Measurements from ENCODE around the gene NUP43. TPM values are rescaled to one million over a fixed set of nuclear protein-coding genes. Genes with fewer than 3 reads are reported as not detected.

NUP43 gene, protein sequence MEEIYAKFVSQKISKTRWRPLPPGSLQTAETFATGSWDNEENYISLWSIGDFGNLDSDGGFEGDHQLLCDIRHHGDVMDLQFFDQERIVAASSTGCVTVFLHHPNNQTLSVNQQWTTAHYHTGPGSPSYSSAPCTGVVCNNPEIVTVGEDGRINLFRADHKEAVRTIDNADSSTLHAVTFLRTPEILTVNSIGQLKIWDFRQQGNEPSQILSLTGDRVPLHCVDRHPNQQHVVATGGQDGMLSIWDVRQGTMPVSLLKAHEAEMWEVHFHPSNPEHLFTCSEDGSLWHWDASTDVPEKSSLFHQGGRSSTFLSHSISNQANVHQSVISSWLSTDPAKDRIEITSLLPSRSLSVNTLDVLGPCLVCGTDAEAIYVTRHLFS
- polyA plus RNA-seq (2013): 20.9 TPM

DNA sequence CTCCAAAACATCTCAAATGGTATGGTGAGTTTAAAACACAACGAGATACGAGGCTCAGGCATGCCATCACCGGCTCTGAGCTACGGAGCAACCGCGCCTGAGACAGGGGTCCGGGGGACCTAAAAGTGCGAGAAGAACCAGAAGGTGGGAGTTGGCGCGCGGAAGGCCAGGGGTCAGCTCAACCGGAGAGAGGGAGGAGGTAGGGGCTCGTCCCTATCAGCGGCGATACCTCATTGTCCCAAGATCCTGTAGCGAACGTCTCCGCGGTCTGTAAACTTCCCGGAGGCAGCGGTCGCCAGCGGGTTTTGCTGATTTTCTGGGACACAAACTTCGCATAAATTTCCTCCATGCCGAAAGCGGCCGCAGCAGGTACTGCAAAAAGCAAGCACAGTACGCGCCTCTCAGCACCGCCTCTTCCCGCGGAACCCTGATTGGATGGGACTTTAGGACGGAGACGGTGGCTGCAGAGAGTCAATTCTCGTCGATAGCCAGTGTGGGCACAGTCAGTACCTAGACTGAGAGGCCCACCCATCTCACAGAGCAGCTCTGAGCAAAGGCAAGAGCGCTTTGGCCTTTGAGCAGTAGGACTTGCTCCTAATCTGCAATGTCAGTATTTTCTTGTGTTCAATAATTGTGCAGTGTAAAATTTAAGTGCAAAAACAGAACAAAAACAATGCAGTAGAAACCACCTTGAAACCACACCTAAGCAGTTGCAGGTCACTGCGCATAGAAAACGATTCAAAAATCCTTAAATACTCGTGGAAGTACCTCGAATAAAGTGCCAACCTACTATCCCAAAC lies at the start of gene NUP43:
NUP43 (minus strand) TSS at position 383 of the 800 bp plus-strand sequence; CDS start at position 349, 34 bp downstream.
- H3K27ac ChIP-seq (ENCODE audit: insufficient read depth in 1 of 2, low read depth in 1 of 2, low read length in 2 of 2, poor library complexity in 1 of 2, severe bottlenecking in 2 of 2): peak within 1 kb of the TSS; percentile 64 to 87
- POLR2A ChIA-PET: interaction anchor here (0.6 to 1.2 kb wide), 3 partner anchors 10 to 28 kb away, joined by 3 to 4 read pairs (median 3); no protein-coding TSS in a partner anchor
- 7% methylated on average over 40 of the region's 41 CpGs for WGBS (ENCODE audit: insufficient coverage)

DNA sequence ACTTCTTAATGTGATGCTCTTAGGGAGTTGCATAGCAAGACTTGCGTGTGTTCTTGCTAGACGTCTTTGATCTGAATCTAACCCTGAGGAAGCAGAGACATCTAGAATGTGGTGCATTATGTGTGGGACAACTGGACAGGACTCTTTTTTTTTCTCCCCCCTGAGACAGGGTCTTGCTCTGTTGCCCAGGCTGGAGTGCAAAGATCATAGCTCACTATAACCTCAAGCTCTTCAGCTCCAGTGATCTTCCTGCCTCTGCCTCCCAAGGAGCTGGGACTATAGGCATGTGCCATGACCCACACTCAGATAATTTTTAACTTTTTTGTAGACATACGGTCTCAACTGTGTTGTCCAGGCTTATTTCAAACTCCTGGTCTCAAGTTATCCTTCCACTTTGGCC lies 37.2 kb upstream of the NUP43 start:
- Histone ChIP-seq H3K9me3 (ENCODE audit: control extremely low read depth in 1 of 5, control insufficient read depth in 4 of 5, insufficient read depth in 2 of 5, low read depth in 1 of 5, low read length in 4 of 5) (no peaks in the 10 kb centered on the region), H3K4me3 (ENCODE audit: control insufficient read depth in 1 of 7, extremely low read depth in 1 of 7, insufficient read depth in 4 of 7, low read depth in 2 of 7, low read length in 6 of 7) (no peak overlapping the region), H3K27ac (ENCODE audit: insufficient read depth in 1 of 2, low read depth in 1 of 2, low read length in 2 of 2, poor library complexity in 1 of 2, severe bottlenecking in 2 of 2) (no peak overlapping the region), H3K36me3 (ENCODE audit: control insufficient read depth in 4 of 4, insufficient read depth in 4 of 4, low read length in 3 of 4) (peaks cover 5 to 29% (median 22%) of the 10 kb centered on the region in 4 experiments), H3K4me1 (ENCODE audit: control extremely low read depth in 1 of 4, control insufficient read depth in 4 of 4, insufficient read depth in 4 of 4, low read length in 3 of 4) (no peaks in the 10 kb centered on the region), H3K27me3 (replicated peaks in 2 of 5; ENCODE audit: control insufficient read depth in 4 of 5, insufficient read depth in 5 of 5, low read length in 4 of 5) (no peaks in the 10 kb centered on the region)
- POLR2A ChIA-PET: interaction anchor here (0.6 kb wide), 1 partner anchor 14 kb away, joined by 3 read pairs; no protein-coding TSS in a partner anchor
- WGBS (ENCODE audit: insufficient coverage): 100% methylated on average over 1 of the region's 3 CpGs
- DNase-seq: no peak
- CTCF ChIA-PET: interaction anchor here (0.6 kb wide), 1 partner anchor 81 kb away, joined by 4 read pairs; no protein-coding TSS in a partner anchor

More for the DNA sequence above, at the start of gene NUP43:
- Histone ChIP-seq H3K4me1 (ENCODE audit: control extremely low read depth in 1 of 4, control insufficient read depth in 4 of 4, insufficient read depth in 4 of 4, low read length in 3 of 4) (peaks cover 8 to 33% (median 19%) of the 10 kb centered on the region in 4 experiments), H3K36me3 (ENCODE audit: control insufficient read depth in 4 of 4, insufficient read depth in 4 of 4, low read length in 3 of 4) (peaks cover 0 to 19% (median 9%) of the 10 kb centered on the region in 4 experiments), H3K9me3 (ENCODE audit: control extremely low read depth in 1 of 5, control insufficient read depth in 4 of 5, insufficient read depth in 2 of 5, low read depth in 1 of 5, low read length in 4 of 5) (no peaks in the 10 kb centered on the region), H3K4me3 (ENCODE audit: control insufficient read depth in 1 of 7, extremely low read depth in 1 of 7, insufficient read depth in 4 of 7, low read depth in 2 of 7, low read length in 6 of 7) (peak within 1 kb of the TSS; percentile 79 to 98 (median 94)), H3K27me3 (replicated peaks in 2 of 5; ENCODE audit: control insufficient read depth in 4 of 5, insufficient read depth in 5 of 5, low read length in 4 of 5) (no peaks in the 10 kb centered on the region)
- CTCF ChIA-PET: interaction anchor here (1.0 to 3.7 kb wide), 8 partner anchors 9 to 86 kb away, joined by 3 to 15 read pairs (median 4); no protein-coding TSS in a partner anchor
- DNase-seq: peak; percentile 95 to 97 (median 96)

DNA sequence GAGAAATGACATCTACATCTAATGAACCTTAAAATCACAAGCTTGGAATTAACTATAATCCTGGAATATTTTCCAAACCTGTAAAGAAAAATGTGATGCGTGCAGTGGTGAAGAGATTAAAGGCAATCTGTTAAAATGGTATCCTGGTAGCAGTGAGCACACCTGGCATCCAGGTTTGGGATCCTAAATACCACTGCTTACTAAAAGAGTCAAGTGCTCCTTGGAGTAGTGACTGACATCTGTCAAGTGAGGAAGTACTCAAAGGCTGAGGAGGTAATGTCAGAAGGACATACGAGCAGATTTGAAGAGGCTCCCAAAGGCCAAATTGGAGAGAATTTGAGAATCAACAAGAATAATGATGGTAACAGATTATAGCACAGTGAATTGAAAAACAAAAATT lies 36.0 kb upstream of the NUP43 start:
- 100% methylated on average over 1 of the region's 2 CpGs for WGBS (ENCODE audit: insufficient coverage)
- H3K9me3 ChIP-seq (ENCODE audit: control extremely low read depth in 1 of 5, control insufficient read depth in 4 of 5, insufficient read depth in 2 of 5, low read depth in 1 of 5, low read length in 4 of 5): no peaks in the 10 kb centered on the region
- CTCF ChIA-PET: no interaction called here
- no peak overlapping the region for H3K27ac ChIP-seq (ENCODE audit: insufficient read depth in 1 of 2, low read depth in 1 of 2, low read length in 2 of 2, poor library complexity in 1 of 2, severe bottlenecking in 2 of 2)
- peaks cover 7 to 31% (median 22%) of the 10 kb centered on the region in 4 experiments for H3K36me3 ChIP-seq (ENCODE audit: control insufficient read depth in 4 of 4, insufficient read depth in 4 of 4, low read length in 3 of 4)
- no peaks in the 10 kb centered on the region for H3K27me3 ChIP-seq (replicated peaks in 2 of 5; ENCODE audit: control insufficient read depth in 4 of 5, insufficient read depth in 5 of 5, low read length in 4 of 5)
- no peak overlapping the region for H3K4me3 ChIP-seq (ENCODE audit: control insufficient read depth in 1 of 7, extremely low read depth in 1 of 7, insufficient read depth in 4 of 7, low read depth in 2 of 7, low read length in 6 of 7)
- no peak for DNase-seq
- POLR2A ChIA-PET: no interaction called here
- no peaks in the 10 kb centered on the region for H3K4me1 ChIP-seq (ENCODE audit: control extremely low read depth in 1 of 4, control insufficient read depth in 4 of 4, insufficient read depth in 4 of 4, low read length in 3 of 4)

DNA sequence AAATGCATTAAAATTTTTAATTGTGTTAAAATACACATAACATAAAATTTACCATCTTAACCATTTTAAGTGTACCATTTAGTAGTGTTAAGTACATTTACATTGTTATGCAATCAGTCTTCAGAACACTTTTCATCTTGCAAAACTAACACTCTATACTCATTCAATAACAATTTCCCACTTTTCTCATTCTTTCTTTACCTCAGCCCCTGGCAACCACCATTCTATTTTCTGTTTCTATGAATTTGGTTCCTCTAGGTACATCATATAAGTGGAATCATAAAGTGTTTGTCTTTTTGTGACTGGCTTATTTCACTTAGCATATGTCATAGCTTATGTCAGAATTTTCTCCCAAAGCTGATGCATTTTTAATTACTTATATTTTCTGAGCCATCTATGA lies 35.4 kb upstream of the NUP43 start:
- no peaks in the 10 kb centered on the region for H3K4me1 ChIP-seq (ENCODE audit: control extremely low read depth in 1 of 4, control insufficient read depth in 4 of 4, insufficient read depth in 4 of 4, low read length in 3 of 4)
- no peaks in the 10 kb centered on the region for H3K27me3 ChIP-seq (replicated peaks in 2 of 5; ENCODE audit: control insufficient read depth in 4 of 5, insufficient read depth in 5 of 5, low read length in 4 of 5)
- H3K27ac ChIP-seq (ENCODE audit: insufficient read depth in 1 of 2, low read depth in 1 of 2, low read length in 2 of 2, poor library complexity in 1 of 2, severe bottlenecking in 2 of 2): no peak overlapping the region
- peaks cover 7 to 31% (median 22%) of the 10 kb centered on the region in 4 experiments for H3K36me3 ChIP-seq (ENCODE audit: control insufficient read depth in 4 of 4, insufficient read depth in 4 of 4, low read length in 3 of 4)
- ChIA-PET POLR2A (no interaction called here), CTCF (no interaction called here)
- no peak overlapping the region for H3K4me3 ChIP-seq (ENCODE audit: control insufficient read depth in 1 of 7, extremely low read depth in 1 of 7, insufficient read depth in 4 of 7, low read depth in 2 of 7, low read length in 6 of 7)
- no peak for DNase-seq
- no peaks in the 10 kb centered on the region for H3K9me3 ChIP-seq (ENCODE audit: control extremely low read depth in 1 of 5, control insufficient read depth in 4 of 5, insufficient read depth in 2 of 5, low read depth in 1 of 5, low read length in 4 of 5)

DNA sequence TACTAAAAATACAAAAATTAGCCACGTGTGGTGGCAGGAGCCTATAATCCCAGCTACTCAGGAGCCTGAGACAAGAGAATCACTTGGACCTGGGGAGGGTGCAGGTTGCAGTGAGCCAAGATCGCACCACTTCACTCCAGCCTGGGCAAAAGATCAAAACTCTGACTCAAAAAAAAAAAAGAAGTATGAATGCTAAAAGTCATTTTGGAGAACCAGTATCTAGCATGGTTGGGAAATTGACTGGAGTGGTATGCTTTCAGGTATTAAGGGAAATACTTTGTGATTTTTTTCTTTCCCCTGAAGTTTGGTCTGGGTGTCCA lies 33.3 kb upstream of the NUP43 start:
- 100% methylated on average over 1 of the region's 2 CpGs for WGBS (ENCODE audit: insufficient coverage)
- Histone ChIP-seq H3K36me3 (ENCODE audit: control insufficient read depth in 4 of 4, insufficient read depth in 4 of 4, low read length in 3 of 4) (peaks cover 12 to 45% (median 25%) of the 10 kb centered on the region in 4 experiments), H3K9me3 (ENCODE audit: control extremely low read depth in 1 of 5, control insufficient read depth in 4 of 5, insufficient read depth in 2 of 5, low read depth in 1 of 5, low read length in 4 of 5) (no peaks in the 10 kb centered on the region), H3K4me3 (ENCODE audit: control insufficient read depth in 1 of 7, extremely low read depth in 1 of 7, insufficient read depth in 4 of 7, low read depth in 2 of 7, low read length in 6 of 7) (no peak overlapping the region), H3K27ac (ENCODE audit: insufficient read depth in 1 of 2, low read depth in 1 of 2, low read length in 2 of 2, poor library complexity in 1 of 2, severe bottlenecking in 2 of 2) (no peak overlapping the region), H3K27me3 (replicated peaks in 2 of 5; ENCODE audit: control insufficient read depth in 4 of 5, insufficient read depth in 5 of 5, low read length in 4 of 5) (no peaks in the 10 kb centered on the region), H3K4me1 (ENCODE audit: control extremely low read depth in 1 of 4, control insufficient read depth in 4 of 4, insufficient read depth in 4 of 4, low read length in 3 of 4) (no peaks in the 10 kb centered on the region)
- POLR2A ChIA-PET: no interaction called here
- DNase-seq: no peak
- CTCF ChIA-PET: no interaction called here

DNA sequence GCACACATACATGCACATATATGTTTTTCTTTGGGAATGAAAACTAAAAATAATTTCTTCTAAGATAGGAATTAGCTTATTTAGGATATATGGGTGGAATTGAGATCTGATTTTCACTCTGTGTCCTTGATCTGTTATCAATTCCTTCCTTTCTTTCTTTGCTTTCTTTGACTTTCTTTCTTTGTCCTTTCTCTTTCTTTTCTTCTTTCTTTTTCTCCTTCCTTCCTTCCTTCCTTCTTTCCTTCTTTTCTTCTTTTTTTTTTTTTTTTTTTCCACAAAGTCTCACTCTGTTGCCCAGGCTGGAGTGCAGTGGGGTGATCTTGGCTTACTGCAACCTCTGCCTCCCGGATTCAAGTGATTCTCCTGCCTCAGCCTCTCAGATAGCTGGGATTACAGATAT lies 31.3 kb upstream of the NUP43 start:
- H3K4me1 ChIP-seq (ENCODE audit: control extremely low read depth in 1 of 4, control insufficient read depth in 4 of 4, insufficient read depth in 4 of 4, low read length in 3 of 4): no peaks in the 10 kb centered on the region
- no peak overlapping the region for H3K27ac ChIP-seq (ENCODE audit: insufficient read depth in 1 of 2, low read depth in 1 of 2, low read length in 2 of 2, poor library complexity in 1 of 2, severe bottlenecking in 2 of 2)
- WGBS (ENCODE audit: insufficient coverage): no CpG with 5 or more reads among the region's 1 CpG
- H3K36me3 ChIP-seq (ENCODE audit: control insufficient read depth in 4 of 4, insufficient read depth in 4 of 4, low read length in 3 of 4): peaks cover 6 to 45% (median 19%) of the 10 kb centered on the region in 4 experiments
- no peaks in the 10 kb centered on the region for H3K27me3 ChIP-seq (replicated peaks in 2 of 5; ENCODE audit: control insufficient read depth in 4 of 5, insufficient read depth in 5 of 5, low read length in 4 of 5)
- CTCF ChIA-PET: no interaction called here
- POLR2A ChIA-PET: no interaction called here
- no peak overlapping the region for H3K4me3 ChIP-seq (ENCODE audit: control insufficient read depth in 1 of 7, extremely low read depth in 1 of 7, insufficient read depth in 4 of 7, low read depth in 2 of 7, low read length in 6 of 7)
- no peaks in the 10 kb centered on the region for H3K9me3 ChIP-seq (ENCODE audit: control extremely low read depth in 1 of 5, control insufficient read depth in 4 of 5, insufficient read depth in 2 of 5, low read depth in 1 of 5, low read length in 4 of 5)
- no peak for DNase-seq

DNA sequence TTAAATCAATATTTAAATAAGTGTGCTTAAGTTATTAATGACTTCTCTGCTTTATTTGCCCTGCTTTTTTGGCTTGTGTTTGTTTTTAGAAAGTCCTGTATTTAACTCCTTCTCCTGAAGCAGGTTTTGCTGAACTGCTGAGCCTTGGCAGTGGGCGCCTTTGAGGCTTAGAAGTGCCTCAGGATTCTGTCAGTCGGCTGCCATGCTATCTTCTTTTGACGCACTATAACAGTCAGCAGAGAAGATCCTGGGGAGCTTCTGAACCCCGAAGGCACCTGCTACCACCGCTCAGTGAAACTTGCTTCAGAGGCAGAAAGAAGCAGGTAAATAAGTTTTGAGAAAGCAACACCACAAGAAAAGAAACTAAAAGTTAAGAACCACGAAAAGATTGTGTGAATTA lies 25.6 kb upstream of the NUP43 start:
- whole genome bisulfite sequencing (ENCODE audit: insufficient coverage): 98% methylated on average over 5 of the region's 6 CpGs

More for the DNA sequence above, 25.6 kb upstream of the NUP43 start:
- Histone ChIP-seq H3K36me3 (ENCODE audit: control insufficient read depth in 4 of 4, insufficient read depth in 4 of 4, low read length in 3 of 4) (peaks cover 9 to 40% (median 24%) of the 10 kb centered on the region in 4 experiments), H3K4me3 (ENCODE audit: control insufficient read depth in 1 of 7, extremely low read depth in 1 of 7, insufficient read depth in 4 of 7, low read depth in 2 of 7, low read length in 6 of 7) (no peak overlapping the region), H3K27ac (ENCODE audit: insufficient read depth in 1 of 2, low read depth in 1 of 2, low read length in 2 of 2, poor library complexity in 1 of 2, severe bottlenecking in 2 of 2) (no peak overlapping the region), H3K27me3 (replicated peaks in 2 of 5; ENCODE audit: control insufficient read depth in 4 of 5, insufficient read depth in 5 of 5, low read length in 4 of 5) (no peaks in the 10 kb centered on the region), H3K4me1 (ENCODE audit: control extremely low read depth in 1 of 4, control insufficient read depth in 4 of 4, insufficient read depth in 4 of 4, low read length in 3 of 4) (no peaks in the 10 kb centered on the region), H3K9me3 (ENCODE audit: control extremely low read depth in 1 of 5, control insufficient read depth in 4 of 5, insufficient read depth in 2 of 5, low read depth in 1 of 5, low read length in 4 of 5) (peaks cover 0 to under 1% (median 0%) of the 10 kb centered on the region in 5 experiments)
- ChIA-PET POLR2A (no interaction called here), CTCF (interaction anchor here (1.2 kb wide), 1 partner anchor 47 kb away, joined by 3 read pairs; no protein-coding TSS in a partner anchor)
- DNase-seq: no peak
